Anterior cingulate cortex (tissue), 58 donors: ENCODE results near the gene EFCAB12.
A peak's percentile ranks its signal among the peaks of the same experiment; 100 is the strongest.
"Not testable (repeated sequence)": the region's sequence is repeated elsewhere in the genome, so short reads cannot be mapped to it uniquely, and the experiment has no call there.

ENCODE experiments used
- DNase-seq, 58 donors: peaks; one replicate each; lab custom pipeline; 2025; lab: John Stamatoyannopoulos, UW

EFCAB12 gene

GRCh38 chr3:129375099-129375498 is 53.3 kb downstream of the EFCAB12 start:
- DNase-seq: no peak

DNA sequence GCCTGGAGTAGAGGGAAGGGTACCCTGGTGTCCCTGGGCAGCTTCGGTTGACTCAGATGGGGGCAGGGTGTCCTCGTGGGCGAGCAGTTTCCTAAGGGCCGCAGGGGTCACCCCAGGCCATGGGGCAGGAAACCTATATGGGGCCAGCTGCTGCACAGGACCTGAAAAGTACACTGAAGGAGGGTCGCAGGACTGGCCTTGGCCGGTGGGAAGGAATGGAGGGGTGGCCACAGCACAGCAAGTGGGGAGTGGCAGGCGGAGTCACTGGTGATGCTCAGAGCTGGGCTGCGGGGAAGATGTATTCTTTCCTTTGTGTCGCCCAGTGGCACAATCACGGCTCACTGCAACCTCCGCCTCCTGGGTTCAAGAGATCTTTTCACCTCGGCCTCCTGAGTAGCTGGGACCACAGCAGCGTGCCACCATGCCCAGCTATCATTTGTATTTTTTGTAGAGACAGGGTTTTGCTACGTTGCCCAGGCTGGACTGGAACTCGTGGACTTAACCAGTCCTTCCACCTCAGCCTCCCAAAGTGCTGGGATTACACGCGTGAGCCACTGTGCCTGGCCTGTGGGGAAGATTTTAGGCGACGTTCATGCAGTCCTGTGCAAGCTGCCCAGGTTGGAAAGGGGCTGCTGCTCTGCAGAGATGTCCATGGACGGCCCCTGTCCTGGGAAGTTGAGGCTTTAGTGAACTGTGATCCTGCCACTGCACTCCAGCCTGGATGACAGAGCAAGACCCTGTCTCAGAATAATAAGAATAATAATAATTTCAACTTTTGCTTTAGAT is 57.2 kb downstream of the EFCAB12 start:
- DNase-seq: no peak

DNA sequence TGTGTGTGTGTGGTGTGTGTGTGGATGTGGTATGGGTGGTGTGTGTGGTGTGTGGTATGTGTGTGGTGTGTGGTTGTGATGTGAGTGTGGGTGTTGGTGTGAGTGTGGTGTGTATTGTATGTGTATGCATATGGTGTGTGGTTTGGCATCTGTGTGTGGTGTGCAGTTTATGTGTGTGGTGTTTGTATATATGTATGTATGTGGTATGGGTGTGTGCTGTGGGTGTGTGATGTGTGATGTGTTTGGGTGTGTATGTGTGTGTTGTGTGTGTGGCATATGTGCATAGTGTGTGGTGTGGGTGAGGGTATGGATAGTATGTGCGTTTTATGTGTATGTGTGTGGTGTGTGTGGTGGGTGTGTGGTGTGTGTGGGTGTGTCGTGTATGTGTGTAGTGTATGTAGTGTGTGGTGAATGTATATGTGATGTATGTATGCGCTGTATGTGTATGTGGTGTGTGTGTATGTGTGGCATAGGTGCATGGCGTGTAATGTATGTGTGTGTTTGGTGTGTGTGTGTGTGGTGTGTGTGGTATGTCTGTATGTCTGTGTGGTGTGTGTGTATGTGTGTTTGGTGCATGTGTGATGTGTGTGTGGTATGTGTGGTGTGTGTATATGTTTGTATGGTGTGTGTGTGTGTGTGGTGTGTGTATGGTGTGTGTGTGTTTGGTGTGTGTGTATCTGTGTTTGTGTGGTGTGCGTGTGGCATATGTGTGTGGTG is 58.0 kb downstream of the EFCAB12 start:
- DNase-seq: peak in 1 of 58 donors; percentile 3

GRCh38 chr3:129369711-129370110 is 58.7 kb downstream of the EFCAB12 start:
- DNase-seq: no peak

- DNase-seq: no peak
Measured at GRCh38 chr3:129367821-129368220, 60.6 kb downstream of the EFCAB12 start.

DNA sequence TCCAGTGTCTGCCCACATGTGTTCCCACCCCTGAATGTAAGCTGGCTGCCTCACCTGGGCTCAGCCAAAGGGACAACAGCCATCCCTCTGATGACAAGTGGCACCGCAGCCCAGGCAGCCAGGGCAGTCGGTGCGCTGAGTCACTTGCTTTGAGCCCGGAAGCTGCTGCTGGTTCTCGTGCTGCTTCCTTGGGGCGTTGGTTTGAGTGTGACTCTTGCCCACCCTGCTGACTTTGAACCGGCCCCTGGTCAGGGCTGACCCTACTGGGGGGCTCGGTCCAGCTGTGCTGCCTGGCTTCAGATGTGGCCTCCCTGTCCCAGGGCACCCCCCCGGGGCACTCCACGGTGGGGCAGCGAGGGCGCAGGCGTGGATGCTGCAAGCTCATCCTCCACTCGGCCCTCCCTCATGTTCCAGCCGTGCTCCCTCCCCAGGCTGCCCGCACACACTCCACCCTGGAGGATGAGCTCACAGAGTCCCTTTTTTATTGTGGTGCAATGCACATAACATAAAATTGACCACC is 62.1 kb downstream of the EFCAB12 start:
- no peak for DNase-seq

DNA sequence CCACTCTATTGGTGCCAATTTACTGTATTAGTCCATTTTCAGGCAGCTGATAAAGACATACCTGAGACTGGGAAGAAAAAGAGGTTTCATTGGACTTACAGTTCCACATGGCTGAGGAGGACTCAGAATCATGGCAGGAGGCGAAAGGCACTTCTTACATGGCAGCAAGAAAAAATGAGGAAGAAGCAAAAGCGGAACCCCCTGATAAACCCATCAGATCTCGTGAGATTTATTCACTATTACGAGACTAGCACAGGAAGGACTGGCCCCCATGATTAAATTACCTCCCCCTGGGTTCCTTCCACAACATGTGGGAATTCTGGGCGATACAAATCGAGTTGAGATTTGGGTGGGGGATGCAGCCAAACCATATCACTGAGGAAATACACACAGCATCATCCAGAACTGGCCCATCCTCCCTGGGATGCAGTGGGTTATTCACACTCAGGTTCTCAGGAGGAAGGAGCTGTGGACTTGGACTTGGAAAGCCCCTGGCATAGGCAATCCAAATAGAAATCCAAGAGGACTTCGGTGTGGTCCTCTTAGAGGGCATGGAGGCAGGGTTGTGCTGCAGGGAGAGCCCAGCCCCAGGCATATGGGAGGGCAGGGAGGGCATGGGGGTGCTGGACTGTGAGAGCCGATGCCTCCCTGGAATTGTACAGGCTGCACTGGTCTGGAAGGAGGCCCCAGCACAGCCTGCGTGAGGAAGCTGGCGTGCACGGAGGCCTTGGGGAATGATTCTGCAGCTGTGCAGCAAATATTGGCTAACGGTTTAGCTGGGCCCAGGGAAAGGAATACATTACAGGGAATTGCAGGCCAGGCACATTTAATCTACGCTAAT is 62.9 kb downstream of the EFCAB12 start:
- no peak for DNase-seq

- not testable (repeated sequence) for DNase-seq
Measured at GRCh38 chr3:129364811-129365210, 63.6 kb downstream of the EFCAB12 start.

GRCh38 chr3:129363356-129363755 is 65.1 kb downstream of the EFCAB12 start:
- not testable (repeated sequence) for DNase-seq

GRCh38 chr3:129360705-129361460 is 67.6 kb downstream of the EFCAB12 start:
- no peak for DNase-seq

- DNase-seq: no peak
Measured at GRCh38 chr3:129360171-129360611, 68.2 kb downstream of the EFCAB12 start.

DNA sequence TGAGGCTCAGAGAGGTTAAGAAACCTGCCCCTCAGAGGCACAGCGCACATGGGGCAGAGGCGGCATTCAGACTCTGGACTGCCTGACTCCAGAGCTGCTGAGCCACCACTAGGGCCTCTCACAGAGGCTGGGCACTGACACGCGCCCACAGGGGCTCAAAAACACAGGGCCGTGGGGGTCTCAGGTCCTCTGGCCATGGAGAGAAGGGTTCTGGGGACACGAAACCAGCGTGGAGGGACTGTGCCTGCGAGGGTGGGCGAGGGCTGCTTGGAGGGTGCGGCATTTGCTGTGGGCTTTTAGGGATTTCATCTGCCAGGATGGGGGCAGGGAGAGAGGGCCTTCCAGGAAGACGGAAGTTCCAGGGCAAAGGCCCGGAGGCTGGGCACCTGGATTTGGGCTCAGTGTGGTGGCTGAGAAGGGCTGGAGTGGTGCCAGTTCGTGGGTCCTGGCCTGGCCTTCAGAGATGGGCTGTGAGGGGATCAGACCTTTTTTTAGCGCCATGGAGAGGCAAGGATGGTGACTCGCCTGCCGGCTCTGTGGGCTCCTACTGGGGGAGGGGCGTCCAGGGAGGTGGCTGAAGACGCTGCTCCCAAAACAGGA is 69.6 kb downstream of the EFCAB12 start:
- DNase-seq: no peak

- no peak for DNase-seq
Measured at GRCh38 chr3:129358177-129358771, 70.2 kb downstream of the EFCAB12 start.

DNA sequence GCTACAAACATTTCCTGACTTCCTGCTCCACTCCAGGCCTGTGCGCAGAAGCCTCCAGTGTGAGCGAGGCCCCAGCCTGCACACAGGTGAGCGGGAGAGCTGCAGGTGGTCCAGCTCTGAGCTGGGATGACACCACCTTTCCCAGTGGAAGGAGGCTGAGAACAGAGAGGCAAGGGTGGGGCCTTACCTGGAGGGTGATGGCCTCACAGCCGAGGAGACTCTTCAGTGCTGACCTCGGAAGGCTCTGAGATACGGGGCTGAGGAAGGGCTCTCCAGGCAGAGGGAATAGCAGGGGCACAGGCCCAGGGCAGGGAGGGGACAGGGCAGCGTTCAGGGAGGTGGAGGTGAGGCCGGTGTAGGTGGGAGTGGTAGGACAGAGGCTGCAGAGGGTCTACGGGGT is 70.8 kb downstream of the EFCAB12 start:
- no peak for DNase-seq

GRCh38 chr3:129356756-129357425 is 71.5 kb downstream of the EFCAB12 start:
- no peak for DNase-seq

DNA sequence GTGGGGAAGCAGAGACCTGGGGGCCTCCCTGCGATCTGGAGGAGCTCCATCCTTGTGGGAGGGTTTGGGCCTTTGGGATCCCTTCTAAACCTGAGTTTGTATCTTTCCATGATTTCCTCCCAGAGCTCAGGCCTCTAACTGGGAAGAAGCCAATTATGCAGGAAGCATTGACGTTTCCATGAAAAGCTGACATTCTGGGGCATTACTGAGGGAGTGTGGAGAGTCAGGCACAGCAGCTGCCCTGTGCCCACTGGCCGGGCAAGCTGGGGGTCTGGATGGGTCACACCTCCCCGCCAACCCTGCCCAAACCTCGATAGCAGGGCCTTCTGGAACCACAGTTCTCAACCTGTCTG is 74.9 kb downstream of the EFCAB12 start:
- no peak for DNase-seq

DNA sequence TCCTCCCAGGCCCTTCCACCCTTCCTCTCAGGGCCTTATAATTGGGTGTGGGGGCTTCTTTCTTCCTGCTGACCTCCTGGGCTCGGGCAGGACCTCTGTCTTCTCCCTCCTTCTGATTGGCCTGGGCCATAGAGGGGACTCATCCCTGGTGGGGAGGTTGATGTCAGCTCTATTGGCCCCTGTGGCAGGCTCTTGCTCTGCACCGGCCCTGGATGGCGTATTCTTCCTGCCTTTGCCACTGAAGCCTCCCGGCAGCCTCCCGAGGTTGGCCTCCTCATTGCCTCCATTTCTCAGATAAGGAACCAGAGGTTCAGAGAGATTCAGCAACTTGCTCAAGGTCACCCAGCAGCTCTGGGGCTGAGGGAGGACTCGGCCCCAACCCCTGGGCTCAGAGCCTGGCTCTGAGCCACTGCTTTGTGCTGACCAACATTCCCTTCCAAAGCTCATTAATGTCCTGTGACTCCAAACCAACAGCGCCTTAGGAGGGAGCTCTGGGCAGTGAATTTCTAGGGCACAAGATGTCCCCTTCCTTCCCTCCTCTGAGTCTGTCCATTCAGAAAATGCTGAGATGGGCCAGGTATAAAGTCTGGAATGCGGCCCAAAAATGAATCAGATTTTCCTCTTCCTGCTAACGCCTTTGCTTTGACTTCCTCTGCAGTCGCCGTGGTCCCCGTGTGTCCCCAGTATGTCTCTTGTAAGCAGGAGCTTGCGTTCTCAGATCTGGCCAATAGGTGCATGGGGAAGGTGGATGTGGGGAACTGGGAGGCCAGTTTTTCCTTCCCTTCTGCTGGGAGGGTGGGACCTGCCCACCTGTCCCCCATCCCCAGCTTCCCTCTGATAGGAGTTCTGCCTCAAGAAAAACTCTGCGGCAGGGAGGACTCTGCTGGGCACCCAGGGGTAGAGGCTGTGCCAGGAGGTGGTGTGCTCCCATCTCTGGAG is 75.5 kb downstream of the EFCAB12 start:
- no peak for DNase-seq

- no peak for DNase-seq
Measured at GRCh38 chr3:129352045-129352444, 76.4 kb downstream of the EFCAB12 start.
